ENCODE measurements around the gene MYH11.

MYH11 gene

GRCh38 chr16:15836074-15836473 lies 20.8 kb downstream of the MYH11 start:
- Histone ChIP-seq H2AFZ (ENCODE audit: low read length) (no peak overlapping the region), H3K36me3 (ENCODE audit: insufficient read depth, low read length) (no peaks in the 10 kb centered on the region), H3K9me3 (ENCODE audit: insufficient read depth, low read depth, low read length) (no peaks in the 10 kb centered on the region), H3K79me2 (ENCODE audit: insufficient read depth, low read length) (no peaks in the 10 kb centered on the region), H3K9me2 (replicated peaks; ENCODE audit: low read depth, low read length) (no peaks in the 10 kb centered on the region), H4K20me1 (ENCODE audit: insufficient read depth, low read length, poor library complexity, severe bottlenecking) (no peaks in the 10 kb centered on the region), H3K4me2 (ENCODE audit: low read depth, low read length, poor library complexity, severe bottlenecking) (no peak overlapping the region), H3F3A (ENCODE audit: low read depth) (no peaks in the 10 kb centered on the region), H3K9ac (ENCODE audit: low read depth, low read length, poor library complexity, severe bottlenecking) (no peak overlapping the region), H3K4me3 (ENCODE audit: low read length, poor library complexity, severe bottlenecking) (no peak overlapping the region), H3K4me1 (ENCODE audit: insufficient read depth, low read length, poor library complexity, severe bottlenecking) (no peaks in the 10 kb centered on the region), H3K27me3 (ENCODE audit: insufficient read depth, low read length, poor library complexity, severe bottlenecking) (no peaks in the 10 kb centered on the region)
- TF ChIP-seq EZH2phosphoT487 (IDR thresholded peaks at IDR 0.05; ENCODE audit: borderline replicate concordance) (no peak), CTCF (conservative IDR thresholded peaks at IDR 0.05; ENCODE audit: low read length) (no peak)

GRCh38 chr16:15835136-15835878 lies 21.5 kb downstream of the MYH11 start:
- Histone ChIP-seq H3K9me2 (replicated peaks; ENCODE audit: low read depth, low read length) (no peaks in the 10 kb centered on the region), H2AFZ (ENCODE audit: low read length) (no peak overlapping the region), H3K79me2 (ENCODE audit: insufficient read depth, low read length) (no peaks in the 10 kb centered on the region), H3K9ac (ENCODE audit: low read depth, low read length, poor library complexity, severe bottlenecking) (no peak overlapping the region), H4K20me1 (ENCODE audit: insufficient read depth, low read length, poor library complexity, severe bottlenecking) (no peaks in the 10 kb centered on the region), H3K36me3 (ENCODE audit: insufficient read depth, low read length) (no peaks in the 10 kb centered on the region), H3F3A (ENCODE audit: low read depth) (no peaks in the 10 kb centered on the region), H3K4me1 (ENCODE audit: insufficient read depth, low read length, poor library complexity, severe bottlenecking) (no peaks in the 10 kb centered on the region), H3K4me3 (ENCODE audit: low read length, poor library complexity, severe bottlenecking) (no peak overlapping the region), H3K9me3 (ENCODE audit: insufficient read depth, low read depth, low read length) (no peaks in the 10 kb centered on the region), H3K4me2 (ENCODE audit: low read depth, low read length, poor library complexity, severe bottlenecking) (no peak overlapping the region), H3K27me3 (ENCODE audit: insufficient read depth, low read length, poor library complexity, severe bottlenecking) (no peaks in the 10 kb centered on the region)
- TF ChIP-seq EZH2phosphoT487 (IDR thresholded peaks at IDR 0.05; ENCODE audit: borderline replicate concordance): no peak
- TF ChIP-seq CTCF (conservative IDR thresholded peaks at IDR 0.05; ENCODE audit: low read length): no peak

- H3K36me3 ChIP-seq (ENCODE audit: insufficient read depth, low read length): no peaks in the 10 kb centered on the region
- H3K9me2 ChIP-seq (replicated peaks; ENCODE audit: low read depth, low read length): no peaks in the 10 kb centered on the region
- no peak for TF ChIP-seq EZH2phosphoT487 (IDR thresholded peaks at IDR 0.05; ENCODE audit: borderline replicate concordance)
- TF ChIP-seq CTCF (conservative IDR thresholded peaks at IDR 0.05; ENCODE audit: low read length): no peak
- no peaks in the 10 kb centered on the region for H3K79me2 ChIP-seq (ENCODE audit: insufficient read depth, low read length)
- H3K4me2 ChIP-seq (ENCODE audit: low read depth, low read length, poor library complexity, severe bottlenecking): no peak overlapping the region
- H3K4me1 ChIP-seq (ENCODE audit: insufficient read depth, low read length, poor library complexity, severe bottlenecking): no peaks in the 10 kb centered on the region
- no peak overlapping the region for H3K9ac ChIP-seq (ENCODE audit: low read depth, low read length, poor library complexity, severe bottlenecking)
- no peaks in the 10 kb centered on the region for H3K27me3 ChIP-seq (ENCODE audit: insufficient read depth, low read length, poor library complexity, severe bottlenecking)
- H3K4me3 ChIP-seq (ENCODE audit: low read length, poor library complexity, severe bottlenecking): no peak overlapping the region
- no peaks in the 10 kb centered on the region for H3K9me3 ChIP-seq (ENCODE audit: insufficient read depth, low read depth, low read length)
- H4K20me1 ChIP-seq (ENCODE audit: insufficient read depth, low read length, poor library complexity, severe bottlenecking): no peaks in the 10 kb centered on the region
- no peaks in the 10 kb centered on the region for H3F3A ChIP-seq (ENCODE audit: low read depth)
- no peak overlapping the region for H2AFZ ChIP-seq (ENCODE audit: low read length)
Measured at GRCh38 chr16:15834502-15834901, 22.3 kb downstream of the MYH11 start.

Data from Loucy (cell line).